ENCODE measurements around the gene FBLN2.

Gene FBLN2

DNA sequence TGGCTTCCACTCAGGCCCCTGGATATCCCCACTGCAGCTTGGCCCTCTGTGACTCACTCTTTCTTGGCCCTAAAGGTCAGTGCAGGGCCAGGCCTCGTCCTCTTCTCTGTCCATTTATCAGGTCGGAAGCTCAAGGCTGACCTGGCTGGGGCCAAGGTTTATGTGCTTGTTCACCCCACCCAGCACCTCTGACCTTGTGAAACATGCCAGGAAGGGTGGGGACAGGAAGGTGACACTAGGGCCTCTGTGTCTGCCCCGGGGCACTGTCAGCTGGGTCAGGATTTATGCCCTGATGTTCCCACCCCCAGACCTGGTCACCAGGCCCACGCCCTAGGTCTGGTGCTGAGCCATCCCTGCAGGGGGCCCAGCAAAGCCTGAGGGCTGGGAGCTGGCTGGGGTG is 103.8 kb downstream of the FBLN2 start:
- DNase-seq: no peak

DNA sequence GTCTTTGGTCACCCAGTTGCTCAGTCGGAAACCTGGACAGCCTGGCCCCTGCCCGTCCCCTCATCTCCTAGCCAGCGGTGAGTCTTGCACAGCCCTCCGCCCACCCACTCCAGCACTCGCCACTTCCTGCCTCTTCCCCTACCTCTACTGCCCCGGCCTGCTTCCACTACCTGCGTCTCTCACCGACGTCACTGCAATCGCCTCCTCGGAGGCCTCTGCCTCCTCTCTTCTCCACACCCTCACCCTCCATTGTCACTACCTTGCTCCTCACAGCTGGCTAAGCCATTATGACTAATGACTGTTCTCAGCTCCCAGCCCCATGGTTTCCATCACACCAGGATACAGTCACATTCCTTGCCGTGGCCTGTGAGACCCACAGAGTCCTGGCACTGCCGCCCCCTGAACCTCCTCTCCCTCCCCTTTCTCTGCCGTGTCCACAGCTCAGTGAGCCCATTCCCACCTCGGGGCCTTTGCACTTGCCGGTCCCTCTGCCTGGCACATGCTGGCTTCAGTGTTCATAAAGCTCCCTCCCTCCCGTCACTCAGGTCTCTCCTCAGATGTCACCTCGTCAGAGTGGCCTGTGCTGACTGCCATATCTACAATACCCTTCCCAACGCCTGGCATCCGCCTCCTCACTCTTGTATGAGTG is 104.8 kb downstream of the FBLN2 start:
- intact Hi-C loops (cut with DNase I): loop anchor here (10.0 kb wide), 2 partner anchors 461 to 659 kb away; no protein-coding TSS in a partner anchor

More for the DNA sequence above, 103.8 kb downstream of the FBLN2 start:
- intact Hi-C loops (cut with DNase I): loop anchor here (10.0 kb wide), 2 partner anchors 462 to 658 kb away; no protein-coding TSS in a partner anchor

DNA sequence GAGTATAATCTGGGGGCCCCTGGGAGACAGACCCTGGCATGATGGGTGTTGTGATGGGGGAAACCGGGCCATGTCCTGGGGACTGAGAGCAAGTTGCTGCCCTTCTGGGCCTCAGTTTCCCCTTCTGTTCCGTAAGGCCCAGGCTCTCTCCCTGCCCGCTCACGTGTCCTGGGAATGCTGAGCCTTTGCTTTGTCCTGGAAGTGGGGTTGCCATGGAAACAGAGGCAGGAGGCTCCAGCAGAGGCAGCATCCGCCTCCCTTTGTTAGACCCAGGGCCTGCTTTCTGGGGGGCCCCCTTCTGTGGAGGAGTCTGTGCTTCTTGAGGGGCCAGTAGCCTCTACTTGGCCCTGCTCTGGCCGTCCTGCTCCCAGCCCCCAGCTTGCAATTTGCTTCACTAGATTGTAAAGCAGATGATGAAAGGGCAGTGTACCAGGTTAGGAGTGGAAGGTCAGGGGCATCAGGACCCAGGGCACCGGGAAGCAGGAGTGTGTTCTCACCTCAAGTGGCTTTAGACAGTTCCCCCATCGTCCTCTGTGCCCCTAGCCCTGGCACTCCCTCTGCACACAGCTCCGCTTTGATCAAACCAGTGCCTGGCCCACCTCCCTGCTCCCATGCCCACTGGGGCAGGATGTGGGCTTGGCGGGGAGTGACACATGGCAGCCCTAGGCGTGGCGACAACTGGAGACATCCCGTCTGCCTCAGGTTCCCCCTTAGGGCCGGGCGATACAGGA is 105.6 kb downstream of the FBLN2 start:
- intact Hi-C loops (cut with DNase I): loop anchor here (10.0 kb wide), 2 partner anchors 460 to 660 kb away; no protein-coding TSS in a partner anchor
- DNase-seq: peak in 3 of 10 donors; percentile 42 to 63 (median 53)

More for the DNA sequence above, 104.8 kb downstream of the FBLN2 start:
- DNase-seq: no peak

DNA sequence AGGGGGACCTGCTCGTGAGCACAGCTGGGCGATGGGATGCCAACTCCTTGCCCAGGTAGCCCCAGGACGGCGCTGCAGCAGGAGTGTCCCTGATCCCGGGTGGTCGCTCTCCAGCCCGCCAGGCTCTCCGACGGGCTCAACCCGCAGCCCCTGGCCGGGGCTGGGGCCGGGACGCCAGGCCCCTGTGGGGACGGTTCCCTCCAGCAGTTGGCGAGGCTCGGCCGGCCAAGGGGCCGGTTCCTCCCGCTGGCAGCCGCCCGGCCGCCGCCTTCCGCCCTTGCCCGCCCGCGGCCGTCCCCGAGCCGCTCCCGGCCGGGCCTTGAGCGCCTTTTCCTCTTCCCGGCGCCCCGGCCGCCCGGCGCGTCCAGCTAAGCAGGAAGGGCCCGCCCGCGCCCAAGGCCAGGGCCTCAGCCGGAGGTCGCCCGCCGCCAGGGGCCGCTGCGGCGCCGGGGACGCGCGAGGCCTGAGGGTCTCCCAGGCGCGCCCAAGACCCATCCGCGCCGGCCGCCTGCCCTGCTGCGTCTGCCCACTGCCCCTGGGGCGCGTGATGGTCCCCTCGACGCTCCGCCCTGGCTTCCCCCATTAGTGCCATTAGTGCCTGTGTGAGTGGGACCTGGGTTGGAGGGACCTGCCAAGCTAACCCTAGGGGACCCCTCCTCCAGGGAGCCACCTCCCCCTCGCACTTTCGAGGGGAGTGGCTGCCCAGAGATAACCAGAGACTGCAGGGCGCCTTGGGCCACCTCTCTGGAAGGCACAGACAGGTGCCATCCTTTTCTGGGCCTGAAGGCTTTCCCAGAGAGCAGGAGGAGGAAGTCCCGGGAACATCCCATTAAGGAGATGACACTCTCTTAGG is 106.4 kb downstream of the FBLN2 start:
- intact Hi-C loops (cut with DNase I): loop anchor here (10.0 kb wide), 2 partner anchors 460 to 660 kb away; no protein-coding TSS in a partner anchor
- DNase-seq: peak in 1 of 10 donors; percentile 41

DNA sequence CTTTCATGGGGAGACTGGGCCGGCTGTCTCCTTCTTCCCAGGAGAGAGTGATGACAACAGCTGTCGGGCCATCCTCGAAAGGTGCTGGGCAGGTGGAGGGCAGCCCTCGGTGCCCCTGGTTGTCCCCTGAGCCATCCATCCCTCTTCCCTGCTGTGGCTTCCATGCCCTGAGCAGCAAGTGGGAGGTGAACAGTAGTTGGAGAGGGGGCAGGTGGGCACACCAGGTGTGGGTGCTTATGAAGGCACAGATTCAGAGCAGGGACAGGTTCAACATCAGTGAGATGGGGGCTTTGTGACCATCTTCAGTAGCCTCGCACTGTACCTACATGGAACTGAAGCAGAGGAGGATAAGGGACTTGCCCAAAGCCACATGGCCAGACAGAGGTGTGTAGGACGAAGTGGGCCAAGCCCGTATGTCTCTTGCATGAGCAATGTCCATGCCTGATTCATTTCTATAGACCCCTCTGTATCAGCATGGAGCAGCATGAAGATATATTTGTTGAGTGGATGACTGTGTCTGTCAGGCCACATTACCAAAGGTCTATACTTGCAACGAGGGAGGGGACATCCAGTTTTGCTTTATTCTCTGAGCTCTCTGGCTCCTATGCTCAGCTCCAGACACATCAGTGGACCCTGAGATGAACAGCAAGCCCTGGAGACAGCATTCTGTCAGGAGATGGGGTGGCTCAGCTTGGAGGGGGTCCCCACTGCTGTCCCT is 107.8 kb downstream of the FBLN2 start:
- intact Hi-C loops (cut with DNase I): loop anchor here (1.0 to 10.0 kb wide), 3 partner anchors 224 to 662 kb away; partner anchors contain the start of gene WNT7A
- peak in 1 of 10 donors; percentile 54 for DNase-seq

DNA sequence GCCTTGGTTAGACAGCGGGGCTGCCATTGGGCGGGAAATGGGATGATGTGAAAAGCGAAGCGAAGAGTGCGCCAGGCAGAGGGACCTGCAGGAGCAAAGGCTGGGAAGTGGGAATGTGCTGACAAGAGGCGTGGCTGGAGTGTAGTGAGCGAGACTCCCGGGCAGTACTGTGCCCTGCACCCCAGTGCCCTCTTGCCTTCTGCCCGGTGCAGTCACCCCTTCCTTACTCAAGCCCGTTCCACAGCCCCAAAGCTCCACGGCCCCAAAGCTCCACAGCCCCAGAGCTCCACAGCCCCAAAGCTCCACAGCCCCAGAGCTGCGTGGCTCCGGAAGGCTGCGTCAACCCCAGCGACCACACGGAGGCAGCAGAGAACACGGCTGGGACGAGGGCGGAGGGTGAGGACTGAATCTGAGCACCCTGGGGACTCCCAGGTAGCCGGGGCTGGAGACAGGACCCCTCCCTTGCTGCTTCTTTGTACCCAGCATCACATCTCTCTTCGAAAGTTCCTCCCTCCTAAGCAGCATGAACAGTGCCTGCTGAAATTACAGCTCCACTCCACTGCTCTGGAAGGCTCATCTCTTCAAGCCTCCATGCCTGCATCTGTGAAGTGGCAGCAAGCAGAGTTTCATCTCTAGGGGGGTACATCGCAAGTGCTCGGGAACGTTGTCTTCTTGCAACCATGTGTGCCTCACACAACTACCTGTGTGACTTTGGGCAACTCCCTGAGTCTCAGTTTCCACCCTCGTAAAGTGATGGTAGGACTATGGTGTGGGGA is 108.9 kb downstream of the FBLN2 start:
- DNase-seq: peak; percentile 59 to 96 (median 74)
- intact Hi-C loops (cut with DNase I): loop anchor here (1.0 to 10.0 kb wide), 3 partner anchors 222 to 663 kb away; partner anchors contain the start of gene WNT7A

DNA sequence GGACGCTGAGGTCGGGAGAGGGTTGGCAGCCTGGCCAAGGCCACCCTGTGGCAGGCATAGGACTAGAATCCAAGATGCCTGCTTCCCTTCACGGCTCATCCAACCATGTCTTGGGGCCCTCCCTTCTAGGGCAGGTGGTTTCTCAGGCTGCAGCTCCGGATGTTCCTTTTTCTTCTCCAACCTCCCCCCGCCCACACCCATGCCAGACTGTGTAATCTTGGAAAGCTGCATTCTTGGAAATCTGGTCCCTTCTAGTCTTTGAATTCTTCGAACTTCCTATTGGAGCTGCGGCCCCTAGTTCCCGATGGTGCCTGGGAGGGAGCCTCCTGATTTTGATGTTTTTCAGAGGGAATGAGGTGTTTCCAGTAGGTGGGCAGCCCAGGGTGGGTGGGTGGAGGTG is 109.8 kb downstream of the FBLN2 start:
- peak in 1 of 10 donors; percentile 43 for DNase-seq
- intact Hi-C loops (cut with DNase I): loop anchor here (10.0 kb wide), 2 partner anchors 456 to 664 kb away; no protein-coding TSS in a partner anchor

DNA sequence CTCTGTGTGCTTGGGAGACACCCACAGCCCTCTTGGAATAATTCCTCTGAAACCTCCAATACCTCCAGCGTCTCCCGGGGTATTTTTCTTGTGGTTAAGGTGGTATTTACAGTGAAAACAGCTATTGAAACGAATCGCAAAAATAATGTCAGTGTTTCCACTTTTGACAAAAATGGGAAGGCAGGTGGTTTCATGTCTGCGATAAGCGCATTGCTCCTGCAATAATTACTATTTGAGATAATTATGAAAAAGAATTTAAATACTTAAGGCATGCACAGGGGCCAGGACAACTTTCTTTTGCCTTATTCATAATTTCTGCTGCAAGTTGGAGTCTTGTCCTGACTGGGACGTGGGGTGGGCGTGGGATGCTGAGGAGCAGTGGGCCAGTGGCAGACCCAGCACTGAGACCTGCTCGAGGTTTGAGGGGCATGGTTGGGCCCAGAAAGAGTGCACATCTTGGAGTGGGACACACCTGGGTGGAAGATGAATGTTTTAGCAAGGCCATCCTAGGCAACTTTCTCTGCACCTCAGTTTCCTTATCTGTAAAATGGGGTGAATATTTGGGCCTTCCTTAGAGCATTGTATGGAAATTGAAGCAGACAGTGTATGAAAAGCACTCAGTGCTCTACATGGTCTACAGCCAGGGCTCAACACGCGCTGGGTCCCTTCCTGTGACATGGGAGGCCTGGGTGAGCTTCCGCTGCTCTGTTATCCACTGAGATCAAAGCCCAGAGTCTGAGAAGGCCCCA is 110.5 kb downstream of the FBLN2 start:
- intact Hi-C loops (cut with DNase I): loop anchor here (10.0 kb wide), 2 partner anchors 455 to 665 kb away; no protein-coding TSS in a partner anchor
- no peak for DNase-seq

DNA sequence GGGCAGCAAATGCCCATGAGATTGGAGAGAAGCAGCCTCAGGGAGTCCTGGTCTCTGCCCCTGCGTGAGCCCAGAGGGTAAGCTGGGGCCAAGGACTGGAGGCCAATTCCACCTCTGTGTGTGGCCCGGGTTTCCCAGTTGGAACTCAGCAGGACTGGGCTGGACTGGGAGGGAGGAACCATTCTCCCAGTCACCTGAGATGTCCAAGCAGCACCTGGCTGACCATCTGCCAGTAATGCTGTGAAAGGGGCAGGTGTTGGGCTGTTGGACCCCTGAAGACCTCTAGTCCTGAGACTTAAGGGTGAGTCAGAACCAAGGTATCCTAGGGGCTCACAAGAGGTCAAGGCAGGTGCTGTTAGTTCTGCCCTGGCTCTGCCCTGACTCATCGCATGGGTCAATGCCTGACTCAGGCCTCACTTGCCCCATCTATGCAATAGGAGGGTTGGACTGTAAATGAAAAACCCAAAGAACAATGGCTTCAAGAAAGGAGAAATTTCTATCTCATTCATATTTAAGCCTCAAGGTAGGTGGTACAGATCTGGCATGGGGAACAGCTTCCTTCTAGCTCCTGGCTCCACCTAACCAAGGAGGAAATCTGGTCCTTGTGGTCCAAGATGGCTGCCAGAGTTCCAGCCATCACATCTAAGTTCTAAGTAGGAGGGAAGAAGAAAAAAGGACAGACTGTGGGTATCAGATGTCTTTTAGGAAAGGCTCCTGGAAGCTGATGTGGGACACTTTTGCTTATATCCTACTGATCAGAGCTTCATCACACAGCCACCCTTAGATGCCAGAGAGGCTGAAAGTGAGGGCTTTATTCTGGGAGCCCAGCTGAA is 111.3 kb downstream of the FBLN2 start:
- no peak for DNase-seq
- intact Hi-C loops (cut with DNase I): no loop called here

DNA sequence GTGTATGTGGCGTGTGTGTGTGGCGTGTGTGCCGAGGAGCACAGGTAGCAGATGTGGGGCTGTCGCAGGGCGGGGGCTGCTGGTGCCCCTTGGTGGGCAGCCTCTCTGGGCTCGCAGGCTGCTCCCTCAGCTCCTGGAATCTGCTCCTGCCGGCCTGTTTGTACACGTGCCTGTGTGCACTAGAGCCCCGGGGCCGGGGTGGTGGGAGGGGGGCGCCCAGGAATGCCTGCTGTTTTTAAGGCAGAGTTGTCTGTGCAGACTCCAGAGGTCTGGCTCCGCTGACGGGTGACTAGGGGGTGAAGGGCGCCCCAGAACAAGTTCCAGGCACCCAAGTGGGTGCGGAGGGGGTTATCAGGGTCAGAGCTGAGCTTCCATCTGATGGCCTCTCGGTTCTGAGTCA is 112.2 kb downstream of the FBLN2 start:
- DNase-seq: no peak
- intact Hi-C loops (cut with DNase I): no loop called here

DNA sequence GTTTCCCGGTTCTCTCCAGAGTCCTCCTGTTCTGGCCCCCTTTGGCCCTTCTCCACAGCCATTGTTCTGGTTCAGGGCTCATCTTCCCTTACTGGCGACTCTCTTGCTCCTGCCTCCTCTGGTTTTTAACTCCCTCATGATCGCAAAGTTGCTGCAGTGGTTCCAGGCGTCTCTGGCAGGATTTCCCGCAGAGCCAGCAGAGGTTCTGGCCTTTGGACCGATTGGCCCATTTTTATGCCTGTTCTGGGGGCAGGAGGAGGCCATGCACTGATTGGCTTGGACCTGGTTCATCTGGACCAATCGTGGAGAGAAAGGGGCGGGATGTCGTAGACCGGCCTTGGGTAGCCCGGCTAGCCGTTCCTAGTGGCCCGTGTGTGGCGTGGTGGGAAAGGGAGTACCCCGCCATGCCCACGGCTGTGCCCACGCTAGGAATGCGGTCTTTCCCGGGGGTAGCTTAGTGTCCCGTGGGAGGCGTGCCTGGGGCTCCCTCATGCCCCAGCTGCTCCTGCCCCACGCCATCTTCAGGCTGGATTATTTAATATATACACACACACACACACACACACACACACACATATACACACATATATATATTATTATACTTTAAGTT is 113.4 kb downstream of the FBLN2 start:
- intact Hi-C loops (cut with DNase I): no loop called here
- no peak for DNase-seq

DNA sequence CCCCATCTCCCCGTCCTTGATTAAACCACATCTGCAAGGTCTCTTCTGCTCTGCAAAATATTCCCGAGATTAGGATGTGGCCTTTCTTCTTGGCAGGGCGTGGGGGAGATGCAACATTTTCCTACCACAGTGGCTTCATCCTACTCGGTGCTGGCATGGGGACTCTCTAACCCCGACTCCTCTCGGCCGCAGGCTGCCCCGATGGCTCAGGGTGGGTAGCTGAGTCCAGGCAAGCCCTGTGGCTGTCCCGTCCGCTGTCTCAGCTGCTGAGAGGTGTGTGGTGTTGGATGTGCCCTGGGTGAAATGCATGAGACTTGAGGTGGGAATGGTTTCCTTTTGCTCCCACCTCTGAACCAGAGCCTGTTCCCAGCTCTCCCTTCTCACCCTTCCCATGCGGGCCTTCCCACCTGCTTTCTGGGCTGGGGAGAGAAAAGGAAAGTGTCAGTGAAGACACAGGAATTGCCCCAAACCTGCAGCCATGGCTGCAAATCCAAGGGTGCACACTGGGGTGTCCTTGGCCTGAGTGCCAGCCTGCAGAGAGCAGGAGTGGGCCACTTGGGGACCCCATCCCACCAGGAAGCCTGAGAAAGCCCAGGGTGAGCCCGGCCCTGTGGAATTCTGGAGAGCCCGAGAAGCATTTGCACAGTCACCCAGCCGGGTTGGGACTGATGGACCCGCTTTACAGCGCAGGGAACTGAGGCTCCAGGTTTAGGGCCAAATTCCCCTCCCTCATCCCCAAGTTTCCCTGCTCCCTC is 115.0 kb downstream of the FBLN2 start:
- DNase-seq: peak in 2 of 10 donors; percentile 68 to 71
- intact Hi-C loops (cut with DNase I): no loop called here

DNA sequence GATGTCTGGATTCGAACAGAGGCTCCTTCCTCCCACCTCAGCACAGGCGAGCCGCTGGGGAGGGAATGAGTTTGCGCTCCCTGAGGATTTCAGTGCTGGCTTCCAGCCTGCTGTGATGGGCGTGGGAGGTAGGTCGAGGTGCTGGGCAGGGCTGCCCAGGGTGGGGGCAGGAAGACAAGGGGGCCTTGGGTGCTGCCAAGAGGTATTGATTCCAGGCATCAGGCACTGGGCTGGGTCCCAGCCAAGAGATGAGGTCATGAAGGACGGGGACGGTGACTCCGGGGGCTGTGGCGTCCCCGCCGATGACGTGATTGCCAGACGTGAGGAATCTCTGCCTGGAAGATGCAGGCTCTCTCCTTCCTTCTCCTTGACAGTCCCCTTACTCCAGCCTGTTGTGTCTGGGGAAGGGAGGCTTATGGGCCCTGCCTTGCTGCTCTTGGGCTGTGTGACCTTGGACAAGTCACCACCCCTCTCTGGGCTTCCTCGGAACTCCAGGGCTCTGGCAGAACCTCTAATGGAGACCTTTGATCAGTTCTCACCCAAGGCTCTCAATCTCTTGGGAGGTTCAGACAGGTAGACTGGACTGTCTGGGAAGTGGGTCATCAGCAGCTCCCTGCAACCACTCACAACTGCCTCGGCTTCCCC is 116.8 kb downstream of the FBLN2 start:
- peak in 1 of 10 donors; percentile 63 for DNase-seq
- intact Hi-C loops (cut with DNase I): no loop called here

DNA sequence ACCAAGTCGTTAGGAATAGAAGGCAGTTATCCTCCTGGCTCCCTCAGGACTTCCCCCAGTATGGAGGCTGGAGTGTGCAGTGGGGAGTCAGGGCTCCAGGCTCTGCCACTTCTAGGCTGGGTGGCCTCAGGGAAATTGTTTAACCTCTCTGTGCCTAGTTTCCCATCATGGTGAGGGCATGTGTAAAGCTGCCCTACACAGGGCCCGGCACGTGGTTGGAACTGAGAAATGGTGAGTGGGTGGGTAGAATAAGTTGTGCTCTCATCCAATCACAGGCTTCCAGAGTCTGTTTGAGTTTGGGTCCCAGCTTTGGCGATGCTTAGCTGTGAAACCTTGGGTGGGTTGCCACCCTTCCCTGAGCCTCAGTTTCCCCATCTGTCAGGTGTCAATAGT is 117.3 kb downstream of the FBLN2 start:
- DNase-seq: peak in 1 of 10 donors; percentile 16
- intact Hi-C loops (cut with DNase I): no loop called here

DNA sequence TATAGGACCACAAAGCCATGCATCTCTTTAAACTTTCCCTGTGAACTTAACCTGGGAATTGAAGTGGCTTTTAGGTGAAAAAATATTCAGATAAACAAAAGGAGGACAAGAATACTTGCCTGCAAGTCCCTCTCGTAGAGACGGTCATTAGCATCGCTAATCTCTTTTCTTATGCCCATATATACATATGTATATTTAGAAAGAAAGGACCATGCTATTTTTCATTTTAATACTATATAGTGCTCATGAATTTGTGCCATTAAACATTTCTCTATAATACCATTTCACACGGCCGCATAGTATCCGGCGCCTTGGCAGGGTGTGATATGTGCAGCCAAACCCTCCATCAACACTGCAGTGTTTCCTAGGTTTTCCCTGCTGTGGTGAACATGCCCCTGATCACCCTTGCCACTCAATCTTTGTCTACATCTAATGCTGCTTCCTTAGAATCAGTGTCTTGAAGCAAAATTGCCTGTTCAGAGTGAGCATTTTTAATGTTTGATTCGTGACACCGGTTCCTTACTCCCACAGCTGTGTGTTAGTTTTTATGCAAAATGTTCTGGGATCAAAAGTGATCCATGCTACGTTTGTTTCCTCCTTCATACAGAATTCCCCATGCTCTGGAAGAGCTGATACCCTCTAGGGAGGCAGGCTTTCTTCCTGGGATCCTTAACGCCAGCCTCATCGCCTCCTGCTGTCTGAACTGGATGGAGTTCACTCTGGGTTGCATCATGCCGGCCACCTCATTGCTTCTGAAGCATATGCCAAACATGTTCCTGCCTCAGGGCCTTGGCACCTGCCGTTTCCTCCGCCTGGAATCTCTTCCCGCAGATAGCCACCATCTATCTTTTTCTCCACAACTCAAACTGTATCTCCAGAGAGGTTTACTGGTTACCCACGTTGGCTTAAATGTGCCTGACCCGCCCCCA is 118.1 kb downstream of the FBLN2 start:
- intact Hi-C loops (cut with DNase I): no loop called here
- DNase-seq: no peak
